Nephron progenitor cell (in vitro differentiated cells): Measurements from ENCODE around the gene TMEM140.

Experiments
- DNase-seq: peaks from one replicate; pipeline ENCODE4 v3.0.0; 2021
- H3K27ac Mint-ChIP-seq: 2 replicates; pipeline ENCODE4 v1.8.0; 2021; ENCODE audit warnings: mild to moderate bottlenecking, moderate library complexity, mixed read lengths
- H3K27me3 Mint-ChIP-seq: 2 replicates; pipeline ENCODE4 v1.8.0; 2021; ENCODE audit warnings: mild to moderate bottlenecking, low read depth, mixed read lengths; ENCODE audit not compliant: poor library complexity
- H3K36me3 Mint-ChIP-seq: 2 replicates; pipeline ENCODE4 v1.8.0; 2021; ENCODE audit warnings: low read depth, mixed read lengths
- H3K4me1 Mint-ChIP-seq: 2 replicates; pipeline ENCODE4 v1.8.0; 2021; ENCODE audit warnings: mixed read lengths
- H3K4me3 Mint-ChIP-seq: 2 replicates; pipeline ENCODE4 v1.8.0; 2021; ENCODE audit warnings: mild to moderate bottlenecking, moderate library complexity, mixed read lengths
- H3K9me3 Mint-ChIP-seq: 2 replicates; pipeline ENCODE4 v1.8.0; 2021; ENCODE audit warnings: mild to moderate bottlenecking, moderate library complexity, mixed read lengths
- CTCF ChIP-seq: fragments of 200-600 bp; sonication (generic); IDR thresholded peaks from 2 replicates; pipeline ENCODE4 v1.5.0; 2021; ENCODE audit warnings: antibody characterized with exemption

Gene TMEM140

GRCh38 chr7:135165862-135166261, 18.0 kb downstream of the TMEM140 start:
- H3K4me1 Mint-ChIP-seq, result peaks cover 33% of the 10 kb centered on the region
- H3K9me3 Mint-ChIP-seq, result peaks cover 28% of the 10 kb centered on the region
- H3K27ac Mint-ChIP-seq, result peak overlapping the region; percentile 39
- peaks cover 86% of the 10 kb centered on the region for H3K36me3 Mint-ChIP-seq
- no peak for TF ChIP-seq CTCF
- H3K27me3 Mint-ChIP-seq, result peaks cover 5% of the 10 kb centered on the region
- H3K4me3 Mint-ChIP-seq, result no peak overlapping the region
- no peak for DNase-seq

GRCh38 chr7:135166338-135166990, 18.6 kb downstream of the TMEM140 start:
- Mint-ChIP-seq H3K9me3 (peaks cover 22% of the 10 kb centered on the region), H3K27me3 (peaks cover 4% of the 10 kb centered on the region), H3K4me3 (no peak overlapping the region), H3K36me3 (peaks cover 80% of the 10 kb centered on the region), H3K27ac (peak overlapping the region; percentile 39), H3K4me1 (peaks cover 37% of the 10 kb centered on the region)
- no peak for DNase-seq
- no peak for TF ChIP-seq CTCF

GRCh38 chr7:135167365-135167917, 19.6 kb downstream of the TMEM140 start:
- Mint-ChIP-seq H3K36me3 (peaks cover 70% of the 10 kb centered on the region), H3K9me3 (peaks cover 12% of the 10 kb centered on the region), H3K27ac (no peak overlapping the region)

GRCh38 chr7:135168001-135168400, 20.1 kb downstream of the TMEM140 start:
- no peak for DNase-seq
- H3K4me1 Mint-ChIP-seq, result peaks cover 50% of the 10 kb centered on the region
- no peak overlapping the region for H3K4me3 Mint-ChIP-seq

More at GRCh38 chr7:135167365-135167917, 19.6 kb downstream of the TMEM140 start:
- H3K27me3 Mint-ChIP-seq, result peaks cover 4% of the 10 kb centered on the region
- H3K4me1 Mint-ChIP-seq, result peaks cover 46% of the 10 kb centered on the region
- H3K4me3 Mint-ChIP-seq, result peak overlapping the region; percentile 47
- no peak for TF ChIP-seq CTCF
- no peak for DNase-seq

GRCh38 chr7:135168489-135169140, 20.7 kb downstream of the TMEM140 start:
- H3K36me3 Mint-ChIP-seq, result peaks cover 60% of the 10 kb centered on the region

More at GRCh38 chr7:135168001-135168400, 20.1 kb downstream of the TMEM140 start:
- no peak for TF ChIP-seq CTCF
- peaks cover 6% of the 10 kb centered on the region for H3K9me3 Mint-ChIP-seq
- peaks cover 65% of the 10 kb centered on the region for H3K36me3 Mint-ChIP-seq
- no peak overlapping the region for H3K27ac Mint-ChIP-seq
- H3K27me3 Mint-ChIP-seq, result peaks cover 4% of the 10 kb centered on the region

More at GRCh38 chr7:135168489-135169140, 20.7 kb downstream of the TMEM140 start:
- Mint-ChIP-seq H3K9me3 (peaks cover 6% of the 10 kb centered on the region), H3K27ac (no peak overlapping the region), H3K27me3 (peaks cover 4% of the 10 kb centered on the region), H3K4me1 (peaks cover 50% of the 10 kb centered on the region), H3K4me3 (peak overlapping the region; percentile 92)
- no peak for TF ChIP-seq CTCF
- no peak for DNase-seq
